ENCODE data around the gene KIAA1671.
A peak's percentile ranks its signal among the peaks of the same experiment; 100 is the strongest.

KIAA1671 gene

DNA sequence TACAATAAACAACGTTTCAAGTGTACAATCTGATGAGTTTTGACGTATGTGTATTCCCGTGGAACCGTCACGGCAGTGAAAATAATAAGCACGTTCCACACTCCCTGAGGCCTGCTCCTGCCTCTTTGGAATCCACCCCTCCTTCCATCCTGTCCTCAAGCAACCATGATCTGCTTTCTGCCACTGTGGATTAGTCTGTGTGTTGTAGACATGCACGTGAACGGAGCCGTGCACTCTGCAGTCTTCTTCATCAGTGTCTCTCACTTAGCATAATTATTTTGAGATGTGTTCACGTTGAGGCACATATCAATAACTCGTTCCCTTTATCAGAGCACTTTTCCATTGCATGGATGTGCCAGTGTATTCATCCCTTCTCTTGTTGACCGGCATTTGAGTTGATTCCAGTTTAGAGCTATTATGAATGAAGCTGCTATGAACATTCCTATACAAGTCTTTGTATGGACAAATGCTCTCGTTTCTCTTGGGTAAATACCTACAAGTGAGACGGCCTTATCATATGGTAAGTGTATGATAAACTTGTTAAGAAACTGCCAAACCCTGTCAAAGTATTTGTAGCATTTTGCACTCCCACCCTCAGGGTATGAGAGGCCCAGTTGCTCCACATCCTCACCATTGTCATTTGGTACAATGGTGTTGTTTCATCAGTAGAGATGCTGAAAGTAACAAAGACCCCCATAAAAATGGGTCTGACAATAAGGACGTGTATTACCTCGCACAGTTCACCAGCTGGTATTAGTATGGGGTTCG lies 144.3 kb downstream of the KIAA1671 start:
- Mint-ChIP-seq H3K36me3 (ENCODE audit: low read depth) (no peaks in the 10 kb centered on the region), H3K27me3 (no peaks in the 10 kb centered on the region), H3K9me3 (no peaks in the 10 kb centered on the region), H3K4me1 (ENCODE audit: low read depth) (peaks cover 3% of the 10 kb centered on the region), H3K27ac (no peak overlapping the region), H3K4me3 (no peak overlapping the region)
- DNase-seq, result no peak

DNA sequence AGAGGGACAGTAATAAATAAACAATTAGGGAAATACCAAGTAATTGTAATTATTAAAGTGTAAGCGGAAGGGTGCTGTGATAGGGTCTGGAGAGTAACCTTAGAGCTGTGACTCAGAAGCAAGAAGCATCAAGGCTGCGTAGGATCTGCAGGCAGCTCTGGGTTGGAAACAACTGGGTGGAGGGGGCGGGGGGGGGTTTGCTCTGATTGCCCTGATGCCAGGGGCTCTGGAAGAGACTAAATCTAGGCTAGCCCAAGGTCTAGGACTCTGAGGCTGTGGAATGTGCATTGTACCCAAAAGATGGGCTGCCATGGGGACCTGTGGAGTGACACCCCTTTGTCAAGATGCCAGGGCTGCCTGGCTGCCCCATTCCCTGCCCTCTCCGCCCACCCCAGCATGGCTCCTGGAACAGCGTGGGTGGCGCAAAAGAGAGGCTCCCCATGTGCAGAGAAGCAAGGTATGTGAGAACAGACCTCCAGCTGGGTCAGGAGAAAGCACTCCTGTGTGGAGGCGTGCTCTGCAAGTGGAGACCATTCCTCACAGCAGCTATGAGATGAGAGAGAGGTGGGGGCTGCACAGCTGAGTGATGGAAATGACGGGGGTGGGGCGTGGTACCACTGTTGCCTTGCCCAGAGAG lies 146.0 kb downstream of the KIAA1671 start:
- H3K9me3 Mint-ChIP-seq, result no peaks in the 10 kb centered on the region
- H3K27me3 Mint-ChIP-seq, result no peaks in the 10 kb centered on the region
- H3K4me3 Mint-ChIP-seq, result no peak overlapping the region
- H3K27ac Mint-ChIP-seq, result no peak overlapping the region
- H3K36me3 Mint-ChIP-seq (ENCODE audit: low read depth), result no peaks in the 10 kb centered on the region
- no peak for DNase-seq
- peaks cover 1% of the 10 kb centered on the region for H3K4me1 Mint-ChIP-seq (ENCODE audit: low read depth)

DNA sequence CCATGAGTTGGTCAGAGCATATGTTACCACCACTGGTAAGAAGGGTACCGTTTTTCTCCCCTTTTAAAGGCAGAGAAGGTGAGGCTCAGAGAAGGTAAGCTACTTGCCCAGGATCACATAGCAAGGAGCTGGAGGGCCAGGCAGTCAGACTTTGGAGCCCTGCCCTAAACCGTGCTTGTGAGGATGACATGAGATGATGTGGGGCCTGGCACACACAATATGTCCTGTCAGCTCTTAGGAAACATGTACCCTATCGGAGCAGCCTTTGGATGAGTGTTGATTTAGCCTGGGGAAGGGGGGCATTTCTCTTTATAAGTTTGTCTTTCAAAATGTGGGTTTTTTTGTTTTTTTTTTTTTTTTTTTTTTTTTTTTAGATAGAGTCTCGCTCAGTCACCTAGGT lies 146.7 kb downstream of the KIAA1671 start:
- Mint-ChIP-seq H3K9me3 (no peaks in the 10 kb centered on the region), H3K4me3 (no peak overlapping the region), H3K4me1 (ENCODE audit: low read depth) (peaks cover 1% of the 10 kb centered on the region), H3K27me3 (no peaks in the 10 kb centered on the region), H3K27ac (peak overlapping the region; percentile 4), H3K36me3 (ENCODE audit: low read depth) (no peaks in the 10 kb centered on the region)
- no peak for DNase-seq

DNA sequence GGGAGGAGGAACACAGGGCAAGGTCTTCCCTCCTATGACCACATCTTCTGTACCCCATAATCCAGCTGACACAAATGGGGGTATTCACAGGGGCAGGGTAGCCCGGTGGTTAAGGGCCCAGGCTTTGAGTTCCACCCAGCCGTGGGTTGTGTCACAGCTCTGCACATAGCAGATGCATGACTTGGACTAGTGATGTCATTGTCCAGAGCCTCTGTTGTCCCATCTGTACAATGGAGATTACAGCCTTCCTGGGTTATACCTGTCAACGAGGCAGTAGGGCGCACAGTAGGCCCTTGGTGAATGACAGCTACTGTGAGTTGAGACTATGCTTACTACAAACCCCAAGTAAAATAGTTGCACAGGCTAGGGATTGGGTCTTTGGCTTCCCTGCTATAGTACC lies 147.9 kb downstream of the KIAA1671 start:
- Mint-ChIP-seq H3K4me3 (no peak overlapping the region), H3K27ac (no peak overlapping the region)
- DNase-seq, result no peak

DNA sequence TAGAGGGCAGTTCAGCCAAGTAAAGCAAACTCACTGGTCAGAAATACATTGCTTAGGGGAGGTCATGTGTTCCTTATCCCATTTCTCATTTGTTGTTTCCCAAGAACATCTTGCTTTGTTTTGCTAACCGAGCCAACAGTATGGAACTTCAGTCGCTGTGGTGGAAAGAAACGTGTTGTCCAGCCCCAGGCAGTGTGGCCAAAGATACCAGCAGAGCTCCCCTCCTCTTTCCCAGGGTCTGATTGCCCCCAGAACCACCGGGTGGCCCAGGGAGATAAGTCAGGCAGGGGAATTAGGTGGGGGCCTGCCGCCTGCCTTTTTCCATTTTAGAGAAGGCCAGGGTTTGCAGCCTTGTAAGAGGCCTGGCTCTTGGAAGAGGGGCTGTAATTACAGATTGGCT lies 148.4 kb downstream of the KIAA1671 start:
- no peak for DNase-seq
- Mint-ChIP-seq H3K27ac (peak overlapping the region; percentile 4), H3K4me1 (ENCODE audit: low read depth) (peaks cover 3% of the 10 kb centered on the region), H3K36me3 (ENCODE audit: low read depth) (no peaks in the 10 kb centered on the region), H3K27me3 (no peaks in the 10 kb centered on the region), H3K4me3 (no peak overlapping the region), H3K9me3 (no peaks in the 10 kb centered on the region)

More for the DNA sequence above, 147.9 kb downstream of the KIAA1671 start:
- H3K9me3 Mint-ChIP-seq, result no peaks in the 10 kb centered on the region
- no peaks in the 10 kb centered on the region for H3K36me3 Mint-ChIP-seq (ENCODE audit: low read depth)
- peaks cover 1% of the 10 kb centered on the region for H3K4me1 Mint-ChIP-seq (ENCODE audit: low read depth)
- H3K27me3 Mint-ChIP-seq, result no peaks in the 10 kb centered on the region

DNA sequence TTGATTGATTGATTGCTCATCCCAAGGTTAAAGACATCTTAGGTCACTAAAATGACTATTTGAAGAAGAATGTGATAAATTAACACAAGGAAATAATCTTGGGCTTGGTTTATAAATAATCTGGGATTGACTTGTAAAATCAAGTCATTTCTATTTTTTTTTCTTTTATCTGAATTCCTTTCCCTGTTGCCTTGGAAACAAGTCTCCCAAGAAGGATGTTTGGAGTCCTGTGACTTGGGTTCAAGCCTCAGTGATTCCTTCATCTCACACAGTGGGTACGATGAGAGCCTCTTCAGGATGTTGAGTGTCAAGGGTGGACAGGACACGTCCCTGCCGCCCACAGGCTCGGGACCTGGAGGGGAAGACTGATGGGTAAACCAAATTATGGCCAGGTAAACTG lies 149.0 kb downstream of the KIAA1671 start:
- peaks cover 8% of the 10 kb centered on the region for H3K4me1 Mint-ChIP-seq (ENCODE audit: low read depth)
- H3K36me3 Mint-ChIP-seq (ENCODE audit: low read depth), result no peaks in the 10 kb centered on the region
- H3K27me3 Mint-ChIP-seq, result no peaks in the 10 kb centered on the region
- H3K9me3 Mint-ChIP-seq, result no peaks in the 10 kb centered on the region
- H3K27ac Mint-ChIP-seq, result no peak overlapping the region
- DNase-seq, result no peak
- no peak overlapping the region for H3K4me3 Mint-ChIP-seq

DNA sequence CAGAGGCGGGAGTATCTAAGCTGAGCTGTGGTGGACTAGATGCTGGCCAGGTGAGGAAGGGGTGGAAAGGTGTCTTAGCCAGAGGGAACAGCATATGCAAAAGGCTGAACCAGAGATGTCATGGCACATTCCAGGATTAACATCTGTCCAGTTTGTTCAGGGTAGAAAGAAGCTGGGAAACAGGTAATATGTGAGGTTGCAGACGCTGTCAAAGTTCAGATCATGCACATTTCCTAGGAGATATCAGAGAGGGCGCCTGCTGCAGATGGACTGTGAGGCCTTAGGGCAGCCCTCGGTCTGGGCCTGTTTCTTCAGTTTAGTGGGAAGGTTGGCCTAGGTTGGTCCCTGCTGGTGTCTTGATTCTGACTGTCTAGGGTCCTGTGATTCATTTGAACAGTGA lies 149.5 kb downstream of the KIAA1671 start:
- peaks cover 8% of the 10 kb centered on the region for H3K4me1 Mint-ChIP-seq (ENCODE audit: low read depth)
- no peaks in the 10 kb centered on the region for H3K27me3 Mint-ChIP-seq
- no peak for DNase-seq
- H3K4me3 Mint-ChIP-seq, result no peak overlapping the region
- no peak overlapping the region for H3K27ac Mint-ChIP-seq
- no peaks in the 10 kb centered on the region for H3K9me3 Mint-ChIP-seq
- H3K36me3 Mint-ChIP-seq (ENCODE audit: low read depth), result no peaks in the 10 kb centered on the region

DNA sequence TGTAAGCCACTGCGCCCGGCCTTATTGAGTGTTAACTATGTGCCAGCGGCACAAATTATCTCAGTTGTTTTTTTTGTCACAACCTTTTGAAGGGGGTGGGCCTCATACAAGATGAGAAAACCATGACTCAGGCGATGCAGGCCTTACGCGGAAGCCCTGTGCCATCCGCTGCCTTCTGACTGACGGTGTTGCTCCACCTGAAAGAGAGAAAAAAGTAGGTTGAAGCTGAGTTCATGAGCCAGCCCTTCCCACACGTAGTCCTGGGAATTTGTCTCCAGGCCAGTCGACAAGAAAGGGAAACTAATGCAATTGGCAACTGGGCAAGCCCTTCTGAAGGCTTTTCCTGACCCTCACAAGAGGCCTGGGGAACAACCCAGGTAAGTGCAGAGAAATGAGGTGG lies 150.2 kb downstream of the KIAA1671 start:
- H3K27me3 Mint-ChIP-seq, result no peaks in the 10 kb centered on the region
- H3K27ac Mint-ChIP-seq, result no peak overlapping the region
- no peaks in the 10 kb centered on the region for H3K9me3 Mint-ChIP-seq
- H3K4me3 Mint-ChIP-seq, result no peak overlapping the region
- H3K4me1 Mint-ChIP-seq (ENCODE audit: low read depth), result peaks cover 8% of the 10 kb centered on the region
- no peak for DNase-seq
- no peaks in the 10 kb centered on the region for H3K36me3 Mint-ChIP-seq (ENCODE audit: low read depth)

DNA sequence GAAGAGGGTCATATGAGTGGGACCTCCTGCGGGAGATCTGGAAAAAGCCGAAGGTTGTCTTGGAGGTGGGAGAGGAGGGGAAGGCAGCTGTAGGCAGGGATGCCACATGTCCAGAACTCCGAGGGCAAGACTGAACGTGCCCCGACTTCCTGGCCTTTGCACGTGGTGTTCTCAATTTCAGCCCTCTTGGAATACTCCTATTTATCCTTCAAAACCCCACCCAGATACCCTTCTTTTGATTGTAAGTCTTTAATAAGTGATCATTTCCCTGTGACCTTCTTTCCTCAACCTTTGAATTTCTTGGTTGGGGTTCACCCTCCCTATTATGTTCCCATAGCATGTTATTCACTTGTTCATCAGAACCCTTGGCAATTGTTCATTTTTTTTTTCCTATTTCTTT lies 151.9 kb downstream of the KIAA1671 start:
- H3K4me1 Mint-ChIP-seq (ENCODE audit: low read depth), result peaks cover 7% of the 10 kb centered on the region
- H3K36me3 Mint-ChIP-seq (ENCODE audit: low read depth), result peaks cover 3% of the 10 kb centered on the region
- H3K4me3 Mint-ChIP-seq, result no peak overlapping the region
- no peak for DNase-seq
- no peak overlapping the region for H3K27ac Mint-ChIP-seq
- H3K27me3 Mint-ChIP-seq, result no peaks in the 10 kb centered on the region
- peaks cover 6% of the 10 kb centered on the region for H3K9me3 Mint-ChIP-seq

DNA sequence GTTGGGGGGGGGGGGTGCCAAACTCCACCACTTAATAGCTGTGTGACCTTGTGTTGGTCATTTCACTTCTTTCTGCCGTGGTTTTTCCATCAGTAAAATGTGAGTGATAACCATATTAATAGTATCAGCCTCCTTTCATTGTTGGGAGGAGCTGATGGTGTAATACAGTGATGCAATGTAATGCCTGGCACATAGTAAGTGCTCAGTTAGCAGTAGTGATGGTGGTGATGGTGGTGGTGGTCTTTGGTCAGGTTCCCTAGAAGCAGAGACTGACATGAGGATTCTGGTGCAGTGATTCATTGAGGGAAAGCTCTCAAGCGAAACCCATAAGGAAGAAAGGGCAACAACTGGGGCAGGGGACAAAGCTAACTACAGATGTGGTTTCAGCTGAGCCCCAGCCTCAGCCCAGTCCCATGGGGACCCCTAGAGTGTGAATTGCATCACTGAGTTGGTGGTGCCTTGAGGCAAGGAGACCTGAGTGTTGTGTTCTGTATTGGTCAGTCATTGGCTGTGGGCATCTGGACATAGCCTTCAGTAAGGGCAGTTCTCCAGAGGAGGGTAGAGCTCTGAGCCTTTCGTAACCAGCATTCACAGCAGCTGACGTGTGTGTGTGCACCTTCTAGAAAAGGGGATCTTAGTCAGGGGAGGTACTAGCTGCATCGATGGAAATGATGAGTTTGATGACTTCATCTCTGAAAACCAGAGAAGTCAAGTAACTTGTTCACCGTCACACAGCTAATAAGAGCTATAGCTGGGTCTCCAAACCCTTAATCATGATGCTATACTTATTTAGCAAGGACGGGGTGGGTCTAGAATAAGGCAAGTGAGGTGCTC lies 153.5 kb downstream of the KIAA1671 start:
- H3K4me1 Mint-ChIP-seq (ENCODE audit: low read depth), result peaks cover 16% of the 10 kb centered on the region
- H3K27ac Mint-ChIP-seq, result peak overlapping the region; percentile 2
- H3K27me3 Mint-ChIP-seq, result no peaks in the 10 kb centered on the region
- peaks cover 6% of the 10 kb centered on the region for H3K9me3 Mint-ChIP-seq
- no peak overlapping the region for H3K4me3 Mint-ChIP-seq
- peaks cover 3% of the 10 kb centered on the region for H3K36me3 Mint-ChIP-seq (ENCODE audit: low read depth)
- DNase-seq, result no peak

DNA sequence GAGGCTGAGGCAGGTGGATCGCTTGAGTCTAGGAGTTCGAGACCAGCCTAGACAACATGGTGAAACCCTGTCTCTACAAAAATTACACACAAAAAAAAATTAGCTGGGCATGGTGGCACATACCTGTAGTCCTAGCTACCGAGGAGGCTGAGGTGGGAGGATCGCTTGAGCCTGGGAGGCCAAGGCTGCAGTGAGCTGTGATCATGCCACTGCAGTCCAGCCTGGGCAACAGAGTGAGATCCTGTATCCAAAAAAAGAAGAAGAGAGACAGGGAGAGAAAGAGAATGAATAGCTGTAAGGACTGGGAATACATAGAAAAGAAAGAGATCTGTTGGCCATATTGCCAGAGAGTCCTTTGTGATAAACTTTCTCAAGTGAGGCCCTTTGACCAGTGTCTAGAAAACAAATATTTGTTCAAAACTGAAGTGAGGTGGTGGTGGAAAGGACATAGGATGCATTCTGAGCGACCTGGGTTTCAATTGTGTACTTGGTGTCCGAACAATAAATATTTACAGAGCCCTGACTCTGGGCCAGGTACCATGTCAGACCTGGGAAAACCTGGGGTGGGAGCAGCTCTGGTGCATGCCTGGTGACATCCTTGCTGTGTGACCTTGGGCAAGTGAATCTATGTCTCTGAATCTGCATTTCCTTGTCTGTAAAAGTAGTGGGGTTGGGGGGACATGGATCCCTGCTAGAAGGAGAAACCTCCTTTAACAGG lies 157.5 kb downstream of the KIAA1671 start:
- H3K9me3 Mint-ChIP-seq, result peaks cover 6% of the 10 kb centered on the region
- no peaks in the 10 kb centered on the region for H3K27me3 Mint-ChIP-seq
- peaks cover 3% of the 10 kb centered on the region for H3K36me3 Mint-ChIP-seq (ENCODE audit: low read depth)
- DNase-seq, result no peak
- peaks cover 28% of the 10 kb centered on the region for H3K4me1 Mint-ChIP-seq (ENCODE audit: low read depth)
- no peak overlapping the region for H3K27ac Mint-ChIP-seq
- peak overlapping the region; percentile 78 for H3K4me3 Mint-ChIP-seq

DNA sequence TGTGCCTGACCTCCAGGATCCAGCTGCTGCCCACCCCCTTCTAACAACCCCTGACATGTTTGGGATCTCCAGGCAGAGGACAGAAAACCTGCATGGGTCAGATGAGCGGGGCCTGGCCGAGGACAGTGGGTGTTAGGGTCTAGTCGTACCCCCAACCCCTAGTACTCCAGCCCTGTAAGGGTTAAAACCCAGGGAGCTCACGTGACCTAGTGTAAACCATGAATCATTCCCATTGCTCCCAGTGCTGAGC lies 158.0 kb downstream of the KIAA1671 start:
- peak overlapping the region; percentile 89 for H3K27ac Mint-ChIP-seq
- DNase-seq, result no peak
- peaks cover 28% of the 10 kb centered on the region for H3K4me1 Mint-ChIP-seq (ENCODE audit: low read depth)
- peak overlapping the region; percentile 78 for H3K4me3 Mint-ChIP-seq
- peaks cover 3% of the 10 kb centered on the region for H3K36me3 Mint-ChIP-seq (ENCODE audit: low read depth)
- peaks cover 6% of the 10 kb centered on the region for H3K9me3 Mint-ChIP-seq
- no peaks in the 10 kb centered on the region for H3K27me3 Mint-ChIP-seq

DNA sequence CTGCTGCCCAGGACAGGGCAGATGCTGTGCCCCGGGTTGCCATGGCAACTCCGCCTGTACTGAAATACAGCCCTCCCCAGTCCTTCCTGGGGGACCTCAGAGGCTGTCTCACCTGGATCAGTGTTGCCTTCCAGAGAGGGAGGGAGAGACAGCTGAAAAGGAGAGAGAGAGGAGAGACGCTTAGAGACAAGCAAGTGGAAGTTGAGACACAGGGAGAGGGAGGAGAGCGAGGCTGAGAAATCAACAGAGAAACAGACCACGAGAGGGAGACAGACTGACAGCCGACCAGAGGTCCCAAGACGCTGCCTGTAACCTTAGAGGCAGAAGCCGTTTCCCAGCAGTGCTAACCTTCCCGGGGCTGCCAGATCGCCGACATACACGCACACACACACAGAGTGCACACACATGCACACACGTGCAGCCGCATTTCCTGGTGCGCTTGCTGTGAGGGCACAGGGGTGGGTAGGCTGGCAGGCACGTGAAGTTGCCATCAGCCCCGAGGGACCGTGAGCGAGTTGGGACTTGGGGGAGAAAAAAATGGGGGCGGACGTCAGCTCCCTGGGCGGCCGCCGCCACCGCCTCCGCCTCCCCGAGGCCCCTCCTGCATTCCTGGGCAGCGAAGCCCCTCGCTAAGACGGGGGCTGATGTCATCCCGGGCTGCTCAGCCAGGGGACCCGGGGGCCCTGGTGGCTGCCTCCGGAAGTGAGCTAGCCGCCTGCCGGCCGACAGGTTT lies 158.5 kb downstream of the KIAA1671 start:
- Mint-ChIP-seq H3K9me3 (peaks cover 6% of the 10 kb centered on the region), H3K4me1 (ENCODE audit: low read depth) (peaks cover 26% of the 10 kb centered on the region), H3K36me3 (ENCODE audit: low read depth) (peaks cover 3% of the 10 kb centered on the region), H3K27ac (peak overlapping the region; percentile 89), H3K27me3 (no peaks in the 10 kb centered on the region), H3K4me3 (peak overlapping the region; percentile 78)
- peak; percentile 75 for DNase-seq
